Measurements from ENCODE around the gene BCL2L11. TPM values are rescaled to one million over a fixed set of nuclear protein-coding genes. Genes with fewer than 3 reads are reported as not detected.

BCL2L11 gene
- total RNA-seq, 1 experiment from 2014 or later, result 21.2 TPM

DNA sequence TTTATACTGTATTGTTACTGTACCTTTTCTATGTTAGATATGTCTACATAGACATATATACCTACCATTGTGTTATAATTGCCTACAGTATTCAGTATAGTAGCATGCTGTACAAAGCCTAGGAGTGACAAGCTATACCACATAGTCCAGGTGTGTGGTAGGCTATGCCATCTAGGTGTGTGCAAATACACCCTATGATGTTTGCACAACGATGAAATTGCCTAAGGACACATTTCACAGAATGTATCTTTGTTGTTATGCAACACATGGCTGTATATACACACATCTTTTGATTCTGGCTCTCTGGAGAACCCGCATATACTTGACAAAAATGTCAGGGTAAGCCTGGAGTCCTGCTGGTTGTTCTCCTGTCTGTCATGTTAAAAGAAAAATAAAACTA lies 85.1 kb downstream of the BCL2L11 start:
- no peak overlapping the region for H3K4me3 Mint-ChIP-seq
- H3K9ac ChIP-seq (ENCODE audit: extremely low read depth, insufficient read length, low read length), result no peak overlapping the region
- H4K8ac ChIP-seq (replicated peaks; ENCODE audit: insufficient read length, low read depth, low read length), result no peak overlapping the region
- H3K4me2 ChIP-seq (ENCODE audit: insufficient read depth, insufficient read length, low read length), result no peak overlapping the region
- no peaks in the 10 kb centered on the region for H4K20me1 ChIP-seq (ENCODE audit: control insufficient read depth, insufficient read depth, insufficient read length)
- no peak overlapping the region for H3K27ac Mint-ChIP-seq
- H3K9me3 Mint-ChIP-seq, result no peaks in the 10 kb centered on the region
- no peak for DNase-seq
- H3T11ph ChIP-seq (ENCODE audit: low read length), result no peak overlapping the region
- no peak overlapping the region for H3K4ac ChIP-seq (ENCODE audit: low read depth, low read length)
- H3K79me2 ChIP-seq (ENCODE audit: insufficient read depth, low read length), result no peaks in the 10 kb centered on the region
- no CpG with 5 or more reads among the region's 2 CpGs for WGBS (ENCODE audit: extremely low coverage, insufficient read length, low lambda C conversion rate)
- H3K14ac ChIP-seq (ENCODE audit: insufficient read depth, low read length), result no peak overlapping the region
- H3K56ac ChIP-seq (ENCODE audit: insufficient read length, low read depth, low read length), result no peak overlapping the region
- H3K23ac ChIP-seq (ENCODE audit: insufficient read length, low read depth, low read length), result no peak overlapping the region
- H3K18ac ChIP-seq (ENCODE audit: insufficient read length, low read depth, low read length), result no peak overlapping the region
- H2BK15ac ChIP-seq (ENCODE audit: low read depth, low read length), result no peak overlapping the region
- H3K4me1 ChIP-seq (ENCODE audit: insufficient read depth, low read length), result no peaks in the 10 kb centered on the region
- H2BK120ac ChIP-seq (ENCODE audit: low read depth, low read length, poor library complexity, severe bottlenecking), result no peak overlapping the region
- no peak overlapping the region for H3K27ac ChIP-seq (ENCODE audit: insufficient read length, low read depth, low read length)
- H2BK12ac ChIP-seq (ENCODE audit: insufficient read length, low read depth, low read length), result no peak overlapping the region
- no peaks in the 10 kb centered on the region for H3K4me1 Mint-ChIP-seq
- no peak overlapping the region for H2BK20ac ChIP-seq (ENCODE audit: low read depth, low read length, poor library complexity, severe bottlenecking)
- H3K27me3 ChIP-seq (ENCODE audit: insufficient read depth, low read length), result no peaks in the 10 kb centered on the region
- peaks cover 4% of the 10 kb centered on the region; the same call in 1 of the 2 replicates for H3K27me3 Mint-ChIP-seq (ENCODE audit: low read depth)
- no peak overlapping the region for H4K5ac ChIP-seq (ENCODE audit: insufficient read length, low read depth, low read length)
- H3K23me2 ChIP-seq (ENCODE audit: insufficient read length, low read depth, low read length, poor library complexity, severe bottlenecking), result no peaks in the 10 kb centered on the region
- H4K91ac ChIP-seq (ENCODE audit: insufficient read length, low read depth, low read length), result no peak overlapping the region
- no peak overlapping the region for H2AK5ac ChIP-seq (ENCODE audit: insufficient read length, low read length)
- H3K79me1 ChIP-seq (ENCODE audit: insufficient read depth, low read depth, low read length, poor library complexity, severe bottlenecking), result no peaks in the 10 kb centered on the region
- TF ChIP-seq CTCF (conservative IDR thresholded peaks at IDR 0.05), result no peak
- no peak overlapping the region for H2AFZ ChIP-seq (ENCODE audit: low read length)
- H2BK5ac ChIP-seq (ENCODE audit: insufficient read length, low read length), result no peak overlapping the region
- no peaks in the 10 kb centered on the region for H3K9me3 ChIP-seq (ENCODE audit: control insufficient read depth, low read depth, low read length)
- no peaks in the 10 kb centered on the region for H3K36me3 Mint-ChIP-seq (ENCODE audit: insufficient read depth in 1 of 3, low read depth in 3 of 3)

Data from H9 (cell line).